Smooth muscle cell (in vitro differentiated cells): Measurements from ENCODE around the gene SCOC. TPM values are rescaled to one million over a fixed set of nuclear protein-coding genes. Genes with fewer than 3 reads are reported as not detected.

Experiments
- DNase-seq: peaks from one replicate; lab custom pipeline; 2025; ENCODE audit not compliant: unreplicated experiment; lab: John Stamatoyannopoulos, UW
- H2AFZ ChIP-seq: fragments of 200-600 bp; sonication (generic); 2 replicates; pipeline ENCODE4 v1.6.0; 2016; ENCODE audit warnings: antibody characterized with exemption, low read depth, mild to moderate bottlenecking
- H3F3A ChIP-seq: fragments of 200-600 bp; sonication (generic); 2 replicates; pipeline ENCODE4 v1.6.0; 2017; ENCODE audit warnings: antibody characterized with exemption, low read depth
- H3K27ac ChIP-seq: fragments of 200-600 bp; sonication (generic); 2 replicates; pipeline ENCODE4 v1.5.1; 2016; ENCODE audit warnings: low read depth, mild to moderate bottlenecking
- H3K27me3 ChIP-seq: fragments of 200-600 bp; sonication (generic); 2 replicates; pipeline ENCODE4 v1.6.1; 2016; ENCODE audit warnings: low read depth, mild to moderate bottlenecking
- H3K36me3 ChIP-seq: fragments of 200-600 bp; sonication (generic); 2 replicates; pipeline ENCODE4 v1.5.1; 2016; ENCODE audit warnings: low read depth
- H3K4me1 ChIP-seq: fragments of 200-600 bp; sonication (generic); 2 replicates; pipeline ENCODE4 v1.5.1; 2016; ENCODE audit warnings: low read depth
- H3K4me2 ChIP-seq: fragments of 200-600 bp; sonication (generic); 2 replicates; pipeline ENCODE4 v1.6.0; 2016; ENCODE audit warnings: mild to moderate bottlenecking
- H3K4me3 ChIP-seq: fragments of 200-600 bp; sonication (generic); 2 replicates; pipeline ENCODE4 v1.5.1; 2016; ENCODE audit warnings: mild to moderate bottlenecking
- H3K79me2 ChIP-seq: fragments of 200-600 bp; sonication (generic); 2 replicates; pipeline ENCODE4 v1.6.0; 2016; ENCODE audit warnings: low read depth, mild to moderate bottlenecking
- H3K9ac ChIP-seq: fragments of 200-600 bp; sonication (generic); 2 replicates; pipeline ENCODE4 v1.6.0; 2016; ENCODE audit warnings: low read depth
- H3K9me3 ChIP-seq: fragments of 200-600 bp; sonication (generic); replicated peaks from 2 replicates; pipeline ENCODE4 v1.5.1; 2016; ENCODE audit warnings: low read depth
- H4K20me1 ChIP-seq: fragments of 200-600 bp; sonication (generic); 2 replicates; pipeline ENCODE4 v1.6.0; 2016; ENCODE audit warnings: low read depth
- CTCF ChIP-seq: fragments of 200-600 bp; sonication (generic); IDR thresholded peaks from 2 replicates; pipeline ENCODE4 v1.5.1; 2017; ENCODE audit warnings: borderline replicate concordance, mild to moderate bottlenecking, antibody characterized with exemption; ENCODE audit not compliant: insufficient read depth, poor library complexity, severe bottlenecking
- WGBS: methylation state at CpG from one replicate; pipeline ENCODE4 v1.1.7; 2016; ENCODE audit warnings: low lambda C conversion rate; 5-methylcytosine and 5-hydroxymethylcytosine counted together
- polyA plus RNA-seq: library from polyadenylated mRNA; unstranded; fragments of >200 nt; fragmentation: Nextera tagmentation; extraction: Ambion mirVana; gene quantifications from 2 replicates; pipeline ENCODE4 v1.2.1, GENCODE V29; 2016
- total RNA-seq: library from RNA; depleted of rRNA; stranded (reverse); fragments of >200 nt; gene quantifications from 2 replicates; pipeline ENCODE4 v1.2.3, GENCODE V29; 2014

The SCOC gene
- total and polyA plus RNA-seq, 2 experiments from 2014 or later: 76.8 to 144 TPM

GRCh38 chr4:140335076-140335475, 38.4 kb upstream of the SCOC start:
- 97% methylated on average over 1 of the region's 1 CpG for WGBS

DNA sequence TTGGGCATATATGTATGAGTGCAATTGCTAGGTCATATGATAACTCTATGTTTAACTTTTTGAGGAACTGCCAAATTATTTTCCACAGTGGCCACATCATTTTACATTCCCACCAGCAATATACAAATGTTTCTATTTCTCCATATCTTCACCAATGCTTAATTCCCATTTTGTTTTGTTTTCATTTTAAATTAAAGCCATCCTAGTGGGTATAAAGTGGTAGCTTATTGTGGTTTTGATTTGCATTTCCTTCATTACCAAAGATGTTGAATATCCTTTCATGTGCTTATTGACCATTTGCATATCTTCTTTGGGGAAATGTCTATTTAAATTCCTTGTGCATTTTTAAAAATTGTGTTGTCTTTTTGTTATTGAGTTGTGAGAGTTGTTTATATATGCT, 36.7 kb upstream of the SCOC start:
- Histone ChIP-seq H3K9me3 (no peaks in the 10 kb centered on the region), H3K4me2 (no peak overlapping the region), H3K4me3 (no peak overlapping the region), H3K4me1 (no peaks in the 10 kb centered on the region), H3K9ac (no peak overlapping the region), H3K36me3 (no peaks in the 10 kb centered on the region), H2AFZ (no peak overlapping the region), H3K27ac (no peak overlapping the region), H3K27me3 (no peaks in the 10 kb centered on the region), H4K20me1 (no peaks in the 10 kb centered on the region), H3F3A (no peaks in the 10 kb centered on the region), H3K79me2 (no peaks in the 10 kb centered on the region)
- no peak for DNase-seq
- TF ChIP-seq CTCF: no peak

More at GRCh38 chr4:140335076-140335475, 38.4 kb upstream of the SCOC start:
- H3K4me3 ChIP-seq: no peak overlapping the region
- no peak overlapping the region for H3K9ac ChIP-seq
- H3K4me1 ChIP-seq: no peaks in the 10 kb centered on the region
- H3K79me2 ChIP-seq: no peaks in the 10 kb centered on the region
- H2AFZ ChIP-seq: no peak overlapping the region
- no peak overlapping the region for H3K27ac ChIP-seq
- no peak for TF ChIP-seq CTCF
- H4K20me1 ChIP-seq: no peaks in the 10 kb centered on the region
- no peaks in the 10 kb centered on the region for H3K9me3 ChIP-seq
- H3K4me2 ChIP-seq: no peak overlapping the region
- DNase-seq: no peak
- no peaks in the 10 kb centered on the region for H3K36me3 ChIP-seq
- no peaks in the 10 kb centered on the region for H3F3A ChIP-seq
- H3K27me3 ChIP-seq: no peaks in the 10 kb centered on the region

DNA sequence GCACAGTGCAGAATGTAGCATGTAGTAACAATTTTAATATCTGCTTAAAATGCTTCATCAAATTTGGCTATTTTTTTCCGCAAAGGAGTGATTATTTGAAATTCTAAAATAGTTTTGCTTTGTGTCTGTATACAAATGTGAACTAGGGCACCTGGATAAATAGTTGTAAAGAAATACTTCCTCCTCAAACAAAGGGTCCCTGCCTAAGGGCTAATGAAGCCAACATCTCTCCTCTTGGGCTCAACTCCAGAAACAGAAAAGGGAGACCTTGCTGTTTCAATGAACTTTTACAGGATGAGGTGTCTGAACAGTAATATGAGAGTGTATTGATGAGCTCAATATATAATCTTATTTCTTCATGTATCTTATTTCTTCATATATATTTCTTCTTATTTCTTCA, 30.8 kb upstream of the SCOC start:
- no peak overlapping the region for H3K4me3 ChIP-seq
- no peak for TF ChIP-seq CTCF
- no peaks in the 10 kb centered on the region for H3K36me3 ChIP-seq
- H3K4me2 ChIP-seq: no peak overlapping the region
- no peak overlapping the region for H2AFZ ChIP-seq
- H4K20me1 ChIP-seq: no peaks in the 10 kb centered on the region
- no peaks in the 10 kb centered on the region for H3K27me3 ChIP-seq
- H3K27ac ChIP-seq: no peak overlapping the region
- H3K4me1 ChIP-seq: no peaks in the 10 kb centered on the region
- 100% methylated on average over 1 of the region's 1 CpG for WGBS
- H3K9me3 ChIP-seq: no peaks in the 10 kb centered on the region
- no peak overlapping the region for H3K9ac ChIP-seq
- DNase-seq: no peak
- no peaks in the 10 kb centered on the region for H3K79me2 ChIP-seq
- no peaks in the 10 kb centered on the region for H3F3A ChIP-seq

DNA sequence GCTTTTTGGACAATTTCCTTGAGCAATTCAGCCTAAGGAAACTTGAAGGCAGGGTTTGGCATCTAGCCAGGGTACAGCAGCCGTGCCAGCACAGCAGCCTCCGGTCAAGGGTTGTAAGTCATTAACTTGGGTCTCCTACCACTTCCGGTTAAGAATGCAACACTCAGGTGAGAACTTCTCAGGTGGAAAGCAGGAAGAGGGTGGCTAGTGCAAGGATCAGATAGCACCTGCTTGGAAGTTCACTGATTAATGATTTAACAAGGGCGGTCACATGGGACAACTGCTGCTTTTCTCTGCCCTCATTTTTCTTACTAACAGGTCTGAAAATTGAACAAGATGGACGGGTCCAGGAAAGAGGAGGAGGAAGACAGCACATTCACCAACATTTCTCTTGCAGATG, 30.1 kb upstream of the SCOC start:
- no peaks in the 10 kb centered on the region for H3K79me2 ChIP-seq
- H3K36me3 ChIP-seq: no peaks in the 10 kb centered on the region
- no peaks in the 10 kb centered on the region for H3F3A ChIP-seq
- H4K20me1 ChIP-seq: no peaks in the 10 kb centered on the region
- H3K4me1 ChIP-seq: no peaks in the 10 kb centered on the region
- no peaks in the 10 kb centered on the region for H3K9me3 ChIP-seq
- WGBS: 86% methylated on average over 5 of the region's 5 CpGs
- no peaks in the 10 kb centered on the region for H3K27me3 ChIP-seq
- H3K27ac ChIP-seq: no peak overlapping the region
- no peak overlapping the region for H3K4me2 ChIP-seq
- no peak overlapping the region for H2AFZ ChIP-seq
- no peak for DNase-seq
- TF ChIP-seq CTCF: no peak
- no peak overlapping the region for H3K9ac ChIP-seq
- H3K4me3 ChIP-seq: peak overlapping the region; percentile 30
